Measurements from ENCODE around the gene KASH5.

The KASH5 gene

DNA sequence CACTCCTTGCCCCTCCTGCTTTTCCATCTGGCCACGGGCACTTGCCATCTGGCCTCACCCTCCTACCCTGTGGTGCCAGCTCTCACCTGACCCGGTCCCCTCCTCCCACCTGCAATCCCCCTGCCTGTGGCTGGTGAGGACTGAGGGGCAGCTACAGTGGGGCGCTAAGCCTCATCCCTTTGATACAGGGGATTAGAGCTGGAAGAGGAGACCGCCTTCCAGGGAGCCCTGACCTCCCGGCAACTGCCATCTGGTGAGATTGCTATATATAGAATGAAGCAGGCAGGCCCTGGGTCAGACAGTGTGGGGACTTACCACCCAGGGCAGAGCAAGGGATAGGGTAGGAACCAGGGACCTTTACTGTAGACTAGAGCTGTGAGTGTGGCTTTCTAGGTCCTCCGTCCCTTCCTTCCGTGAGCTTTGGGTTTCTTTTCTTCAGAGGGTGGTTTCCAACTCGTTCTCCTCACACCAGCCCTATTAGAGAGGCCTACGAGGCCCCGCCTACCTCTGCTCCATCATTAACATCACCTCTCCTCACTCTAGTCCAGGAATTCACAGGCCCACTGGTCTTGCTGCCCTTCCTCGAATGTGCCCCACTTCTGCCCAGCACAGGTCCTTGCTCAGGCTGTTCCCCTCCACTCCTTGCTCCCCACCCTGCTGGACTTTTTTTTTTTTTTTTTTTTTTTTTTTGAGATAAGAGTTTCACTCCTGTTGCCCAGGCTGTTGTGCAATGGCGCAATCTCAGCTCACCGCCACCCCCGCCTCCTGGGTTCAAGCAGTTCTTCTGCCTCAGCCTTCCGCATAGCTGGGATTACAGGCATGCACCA, 7.7 kb downstream of the KASH5 start:
- no peak for DNase-seq (ENCODE audit: low spot score)

DNA sequence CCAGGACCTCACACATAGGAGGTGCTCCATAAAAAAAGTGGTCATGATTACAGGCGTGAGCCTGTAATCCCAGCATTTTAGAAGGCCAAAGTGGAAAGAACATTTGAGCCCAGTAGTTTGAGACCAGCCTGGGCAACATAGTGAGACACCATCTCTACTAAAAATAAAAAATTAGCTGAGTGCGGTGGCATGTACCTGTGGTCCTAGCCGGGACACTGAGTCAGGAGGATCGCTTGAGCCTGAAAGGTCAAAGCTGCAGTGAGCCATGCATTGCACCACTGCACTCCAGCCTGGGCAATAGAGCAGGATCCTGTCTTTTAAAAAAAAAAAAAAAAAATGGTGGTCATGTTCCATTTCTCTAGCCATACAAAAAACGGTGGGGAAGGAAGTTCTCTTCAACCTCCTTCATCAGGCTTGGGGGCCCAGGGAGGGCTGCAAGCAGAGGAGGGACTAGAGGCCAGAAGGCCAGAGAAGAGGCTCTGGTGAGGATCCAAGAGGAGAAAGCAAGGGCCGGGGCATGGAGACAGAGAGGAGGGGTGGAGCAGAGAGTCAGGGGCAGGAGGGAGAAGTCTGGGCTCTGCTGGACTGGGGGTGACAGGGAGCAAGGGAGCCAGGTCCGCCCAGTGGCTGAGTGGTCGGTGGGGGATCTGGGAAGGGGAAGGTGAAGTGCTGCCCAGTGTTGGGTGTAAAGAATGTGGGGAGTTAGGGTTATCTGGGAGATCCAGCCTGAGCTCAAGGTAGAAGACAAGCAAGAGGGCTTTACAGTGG, 8.9 kb downstream of the KASH5 start:
- no peak for DNase-seq (ENCODE audit: low spot score)

DNA sequence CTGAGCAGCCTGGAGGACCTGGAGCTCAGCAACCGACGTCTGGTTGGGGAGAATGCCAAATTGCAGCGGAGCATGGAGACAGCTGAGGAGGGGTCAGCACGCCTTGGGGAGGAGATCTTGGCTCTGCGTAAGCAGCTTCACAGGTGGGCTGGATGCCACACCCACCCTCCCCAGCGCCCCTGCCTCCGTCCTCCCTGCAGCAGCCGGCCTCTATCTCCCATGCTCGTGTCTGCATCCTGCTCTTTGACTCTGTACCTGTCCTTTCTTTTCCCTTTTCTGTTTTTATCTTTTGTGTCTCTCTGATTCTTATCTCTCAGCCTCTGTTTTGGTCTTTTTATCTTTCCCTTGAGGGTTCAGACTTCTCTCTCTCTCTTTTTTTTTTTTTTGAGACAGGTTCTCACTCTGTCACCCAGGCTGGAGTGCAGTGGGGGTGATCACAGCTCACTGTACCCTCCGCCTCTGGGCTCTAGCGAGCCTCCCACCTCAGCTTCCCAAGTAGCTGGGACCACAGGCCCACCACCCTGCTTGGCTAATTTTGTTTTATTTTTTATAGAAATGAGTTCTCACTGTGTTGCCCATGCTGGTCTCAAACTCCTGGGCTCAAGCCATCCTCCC, 10.1 kb downstream of the KASH5 start:
- DNase-seq (ENCODE audit: low spot score) = no peak

DNA sequence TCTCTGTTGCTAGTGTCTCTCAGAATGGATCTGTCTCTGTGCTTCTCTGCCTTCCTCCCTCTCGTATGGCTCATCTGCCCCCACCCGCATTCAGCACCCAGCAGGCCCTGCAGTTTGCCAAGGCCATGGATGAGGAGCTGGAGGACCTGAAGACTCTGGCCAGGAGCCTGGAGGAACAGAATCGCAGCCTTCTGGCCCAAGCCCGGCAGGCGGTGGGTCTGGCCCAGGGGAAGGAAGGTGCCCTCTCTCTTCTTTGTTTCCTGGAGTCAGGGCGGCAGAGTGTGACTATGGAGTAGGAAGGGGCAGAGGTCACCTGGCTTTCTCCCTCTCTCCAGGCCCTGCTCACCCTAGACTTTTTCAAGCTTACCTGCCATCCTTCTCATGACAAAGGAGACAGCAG, 10.9 kb downstream of the KASH5 start:
- DNase-seq (ENCODE audit: low spot score) = no peak

DNA sequence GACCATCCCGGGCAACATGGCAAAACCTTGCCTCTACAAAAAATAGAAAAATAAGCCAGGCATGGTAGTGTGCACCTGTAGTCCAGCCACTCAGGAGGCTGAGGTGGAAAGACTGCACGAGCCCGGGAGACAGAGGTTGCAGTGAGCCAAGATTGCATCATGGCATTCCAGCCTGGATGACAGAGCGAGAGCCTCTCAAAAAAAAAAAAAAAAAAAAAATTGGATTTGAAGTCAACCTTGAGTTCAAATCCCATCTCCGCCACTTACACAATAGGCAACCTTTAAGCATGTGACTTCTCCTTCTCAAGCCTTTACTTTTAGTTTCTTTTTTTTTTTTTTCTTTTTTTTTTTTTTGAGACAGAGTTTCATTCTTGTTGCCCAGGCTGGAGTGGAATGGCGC, 12.0 kb downstream of the KASH5 start:
- DNase-seq (ENCODE audit: low spot score) = no peak

DNA sequence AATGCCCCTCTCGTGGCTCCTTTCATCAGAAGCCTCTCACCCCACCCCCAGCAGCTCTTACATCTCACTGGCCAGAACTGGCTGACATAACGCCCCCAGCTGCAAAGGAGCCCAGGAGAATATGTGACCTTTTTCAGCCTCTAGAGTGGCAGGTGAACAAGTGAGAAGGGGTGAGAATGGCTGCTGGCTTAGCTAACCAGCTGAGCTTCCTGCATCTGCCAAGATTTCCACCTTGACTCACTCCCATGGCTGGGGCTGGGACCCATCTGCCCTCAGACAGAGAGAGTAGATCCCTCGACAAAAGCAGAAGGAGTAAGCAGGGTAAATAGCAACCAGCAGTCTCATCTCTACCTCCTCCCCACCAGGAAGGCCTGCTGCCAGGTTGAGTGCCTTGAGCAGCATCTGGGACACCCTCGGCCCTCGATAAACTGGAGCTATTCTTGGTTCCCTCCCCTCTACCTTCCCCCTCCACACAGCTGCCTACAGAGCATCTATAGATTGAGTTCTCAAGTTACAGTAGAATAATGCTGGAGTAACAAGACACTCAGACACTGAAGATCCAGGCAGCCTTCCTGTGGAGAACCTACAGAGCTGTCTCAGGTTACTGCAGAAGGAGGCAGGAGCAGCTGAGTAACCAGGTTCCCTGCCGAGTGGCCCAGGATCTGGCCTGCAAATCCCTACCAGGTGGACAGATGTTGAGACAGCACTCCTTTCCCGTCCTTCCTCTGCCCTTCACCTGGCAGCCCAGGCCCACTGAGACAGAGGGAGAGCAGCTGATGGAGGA, 15.5 kb downstream of the KASH5 start:
- DNase-seq (ENCODE audit: low spot score) = no peak

DNA sequence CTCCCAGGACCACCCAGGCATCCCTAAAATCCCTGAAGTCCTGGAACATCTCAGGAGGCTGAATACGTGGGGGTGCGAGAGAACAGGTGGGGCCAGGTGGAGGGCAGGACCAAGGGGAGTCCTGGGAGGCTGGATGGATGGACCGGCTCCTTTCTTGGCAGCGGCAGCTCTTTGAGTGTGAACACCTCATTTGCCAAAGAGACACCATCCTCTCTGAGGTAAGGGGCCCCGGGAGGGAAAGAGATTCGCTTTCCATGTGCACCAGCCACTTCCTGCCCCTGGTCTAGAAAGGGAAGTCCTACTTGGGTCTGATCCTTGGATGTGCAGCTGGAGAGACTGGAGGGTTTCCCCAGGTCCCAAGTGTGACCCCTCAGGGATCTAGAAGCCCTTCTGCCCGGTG, 19.0 kb downstream of the KASH5 start:
- no peak for DNase-seq (ENCODE audit: low spot score)

DNA sequence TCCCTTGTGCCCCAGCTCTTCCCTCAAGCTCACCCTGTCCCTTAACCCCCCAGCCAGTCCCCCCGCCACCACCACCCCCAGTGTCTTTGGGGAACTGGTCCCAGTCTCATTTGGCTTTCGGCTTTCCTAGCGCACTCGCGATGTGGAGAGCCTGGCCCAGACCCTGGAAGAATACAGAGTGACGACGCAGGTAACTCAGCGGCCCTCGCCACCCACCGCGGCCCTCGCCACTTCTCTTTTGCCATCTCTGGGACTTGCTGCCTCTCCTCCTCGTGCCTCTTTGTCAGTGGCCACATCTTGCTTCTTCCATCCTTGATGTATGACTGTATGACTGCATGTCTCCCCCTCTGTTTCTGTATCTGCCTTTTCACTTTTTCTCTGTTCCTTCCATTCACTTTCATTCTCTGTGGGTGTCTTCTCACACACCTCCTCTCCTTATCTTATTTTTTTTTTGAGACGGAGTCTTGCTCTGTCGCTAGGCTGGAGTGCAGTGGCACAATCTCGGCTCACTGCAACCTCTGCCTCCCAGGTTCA, 19.5 kb downstream of the KASH5 start:
- DNase-seq (ENCODE audit: low spot score) = no peak

DNA sequence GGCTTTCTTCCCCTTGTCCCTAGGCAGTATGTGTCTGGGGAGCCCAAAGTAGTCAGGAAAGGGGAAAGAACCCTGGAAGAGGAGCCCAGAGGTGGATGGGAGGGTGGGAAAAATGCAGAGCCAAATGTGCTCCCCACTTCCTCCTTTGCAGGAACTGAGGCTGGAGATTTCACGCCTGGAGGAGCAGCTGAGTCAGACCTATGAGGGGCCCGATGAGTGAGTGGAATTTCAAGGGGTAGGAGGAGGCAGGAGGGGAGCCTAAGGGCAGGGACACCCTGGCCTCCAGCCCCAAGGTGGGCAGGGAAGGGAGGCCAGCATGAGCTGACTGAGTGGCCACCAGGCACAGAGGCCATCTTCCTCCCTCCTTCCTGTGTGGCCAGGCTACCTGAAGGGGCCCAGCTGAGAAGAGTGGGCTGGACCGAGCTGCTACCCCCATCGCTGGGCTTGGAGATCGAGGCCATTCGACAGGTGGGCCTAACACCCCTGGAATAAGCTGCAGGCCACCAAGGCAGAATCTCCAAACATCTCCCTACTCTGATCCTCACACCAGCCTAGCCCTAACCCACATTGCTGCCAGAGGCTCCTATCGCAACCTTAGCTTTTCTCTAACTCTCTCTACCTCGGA, 20.9 kb downstream of the KASH5 start:
- DNase-seq (ENCODE audit: low spot score) = no peak

GRCh38 chr19:49409441-49410029, 21.5 kb downstream of the KASH5 start:
- no peak for DNase-seq (ENCODE audit: low spot score)

GRCh38 chr19:49411681-49412326, 23.8 kb downstream of the KASH5 start:
- no peak for DNase-seq (ENCODE audit: low spot score)

GRCh38 chr19:49413348-49413747, 25.3 kb downstream of the KASH5 start:
- no peak for DNase-seq (ENCODE audit: low spot score)

GRCh38 chr19:49414256-49414655, 26.2 kb downstream of the KASH5 start:
- no peak for DNase-seq (ENCODE audit: low spot score)

- no peak for DNase-seq (ENCODE audit: low spot score)
Observed at GRCh38 chr19:49415102-49415809, 27.2 kb downstream of the KASH5 start.

GRCh38 chr19:49415810-49416200, 27.8 kb downstream of the KASH5 start:
- DNase-seq (ENCODE audit: low spot score) = no peak

DNA sequence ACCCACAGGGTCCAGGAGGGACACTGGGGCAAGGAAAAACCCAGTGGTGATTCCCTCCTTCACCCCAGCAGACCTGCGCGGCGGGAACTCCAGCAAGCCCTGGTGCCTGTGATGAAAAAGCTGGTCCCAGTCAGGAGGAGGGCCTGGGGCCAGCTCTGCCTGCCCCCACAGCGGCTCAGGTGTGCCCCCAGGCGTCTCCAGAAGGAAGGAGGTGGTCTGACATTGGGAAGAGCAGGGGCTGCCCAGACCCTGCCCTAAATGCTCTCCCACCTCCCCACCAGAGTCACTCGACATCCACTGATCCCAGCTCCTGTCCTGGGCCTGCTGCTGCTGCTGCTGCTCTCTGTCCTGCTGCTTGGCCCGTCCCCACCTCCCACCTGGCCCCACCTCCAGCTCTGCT, 29.0 kb downstream of the KASH5 start:
- no peak for DNase-seq (ENCODE audit: low spot score)

DNA sequence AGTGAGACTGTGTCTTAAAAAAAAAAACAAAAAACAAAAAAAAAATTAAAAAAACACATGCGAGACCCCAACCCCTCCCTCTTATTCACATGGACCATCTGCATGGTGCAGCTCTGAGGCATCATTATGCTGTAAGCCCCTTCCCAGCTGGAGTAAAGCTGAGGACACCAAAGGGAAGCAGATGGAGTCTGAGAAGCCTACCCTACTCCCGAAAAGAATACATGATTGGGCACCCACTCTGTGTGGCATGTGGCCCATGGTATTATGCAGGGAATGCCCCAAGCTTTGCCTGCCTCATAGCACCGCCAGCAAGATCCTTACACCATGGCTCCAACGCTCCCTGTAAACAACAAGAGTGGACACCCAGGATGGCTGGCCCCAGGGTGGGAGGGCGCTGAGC, 30.5 kb downstream of the KASH5 start:
- no peak for DNase-seq (ENCODE audit: low spot score)

DNA sequence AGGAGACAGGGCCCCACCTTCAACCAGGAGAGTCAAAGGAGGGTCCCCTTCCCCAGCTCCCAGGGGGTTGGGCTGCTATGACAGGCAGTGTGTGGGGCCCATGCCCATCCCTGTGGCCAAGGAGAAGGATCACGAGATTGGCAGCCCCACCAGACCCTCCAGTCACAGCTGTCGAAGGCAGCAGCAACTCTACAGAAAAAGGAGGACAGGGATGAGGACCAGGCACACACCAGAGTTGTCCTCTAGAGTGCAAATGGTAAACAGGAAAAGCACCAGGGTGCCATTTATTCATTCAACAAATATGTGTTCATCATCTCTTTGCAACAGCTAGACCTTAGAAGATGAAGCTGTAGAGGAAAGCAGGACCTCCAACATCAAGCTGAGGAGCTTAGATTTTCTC, 31.1 kb downstream of the KASH5 start:
- DNase-seq (ENCODE audit: low spot score) = no peak

DNA sequence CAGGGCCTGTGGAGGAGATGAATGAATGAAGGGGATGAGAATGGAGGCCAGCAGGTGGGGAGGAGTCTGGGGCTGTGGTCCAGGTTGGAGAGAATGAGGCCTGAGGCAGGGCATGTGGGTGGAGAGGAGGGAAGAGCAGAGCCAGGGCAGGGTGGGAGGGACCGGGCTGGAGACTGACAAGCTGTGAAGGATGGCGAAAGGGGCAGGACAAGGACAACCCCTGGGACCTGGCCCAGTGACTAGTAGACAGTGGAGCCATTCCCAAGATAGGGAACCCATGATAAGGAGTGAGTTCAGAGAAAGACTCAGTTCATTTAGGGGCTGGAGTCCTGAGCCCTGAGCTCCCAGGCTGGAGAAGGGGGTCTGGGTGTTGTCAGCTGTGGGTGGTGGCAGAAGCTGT, 32.2 kb downstream of the KASH5 start:
- DNase-seq (ENCODE audit: low spot score) = no peak
